A549 (cell line): Measurements from ENCODE around the gene GNB1L. TPM values are rescaled to one million over a fixed set of nuclear protein-coding genes. Genes with fewer than 3 reads are reported as not detected.

Experiments used
- ATAC-seq, 2 experiments: fragments of 200-7000 bp in 1 of 2; fragments of >200 bp in 1 of 2; cut with Nextera tagmentation in 1 of 2; cut with Tn5 transposase in 1 of 2; 3 replicates each; pipeline versions ENCODE4 v1.8.0 to v1.9.1; 2018 to 2020; ENCODE audit warnings: mild to moderate bottlenecking in 1 of 2, moderate library complexity in 1 of 2
- CTCF ChIA-PET: fragments of 300-600 bp; sonication (Branson Sonifier 250); formaldehyde crosslinking; extraction: SDS; loops from one replicate; lab custom pipeline; 2021; ENCODE audit warnings: antibody characterized with exemption, inconsistent platforms; lab: Yijun Ruan, JAX
- POLR2A ChIA-PET: fragments of 350-600 bp; formaldehyde crosslinking; extraction: SDS; loops from one replicate; lab custom pipeline; 2021; ENCODE audit warnings: antibody characterized with exemption, inconsistent platforms; lab: Yijun Ruan, JAX
- DNase-seq, 2 experiments: peaks; one replicate each; pipeline versions ENCODE4 v3.0.0 to v3.0.0-alpha.2; 2011 to 2016; ENCODE audit warnings: low read depth in 1 of 2, low spot score in 1 of 2
- FAIRE-seq: peaks from 2 replicates; lab custom pipeline; 2011; peaks lifted over from hg19 to GRCh38; lab: Jason Lieb, UNC
- H3K27ac ChIP-seq, 2 experiments: fragments of >200 bp; sonication (Bioruptor Twin); formaldehyde crosslinking; 3 replicates each; pipeline ENCODE4 v1.5.1; 2016 to 2017
- H3K4me1 ChIP-seq: fragments of >200 bp; sonication (Bioruptor Twin); formaldehyde crosslinking; 3 replicates; pipeline ENCODE4 v1.6.1; 2016
- H3K4me2 ChIP-seq: fragments of >200 bp; sonication (Bioruptor Twin); formaldehyde crosslinking; 3 replicates; pipeline ENCODE4 v1.6.1; 2016
- H3K4me3 ChIP-seq: fragments of >200 bp; sonication (Bioruptor Twin); formaldehyde crosslinking; 3 replicates; pipeline ENCODE4 v1.5.1; 2016
- H3K9me3 ChIP-seq: fragments of >200 bp; sonication (Bioruptor Twin); formaldehyde crosslinking; 3 replicates; pipeline ENCODE4 v1.6.1; 2016
- ATOH8 ChIP-seq: fragments of 250-450 bp; sonication (Bioruptor Pico); IDR thresholded peaks from 2 replicates; pipeline ENCODE4 v1.5.0; 2020; ENCODE audit warnings: low read depth, mild to moderate bottlenecking, moderate library complexity
- CBX2 ChIP-seq: fragments of 200-600 bp; sonication (generic); IDR thresholded peaks from 2 replicates; pipeline ENCODE4 v1.6.1; 2016; ENCODE audit warnings: low read depth, mild to moderate bottlenecking, borderline replicate concordance
- CHD4 ChIP-seq: fragments of 200-600 bp; sonication (generic); IDR thresholded peaks from 2 replicates; pipeline ENCODE4 v1.6.1; 2016; ENCODE audit warnings: antibody characterized with exemption, mild to moderate bottlenecking, borderline replicate concordance
- EHF ChIP-seq: fragments of 250-450 bp; sonication (Bioruptor Pico); IDR thresholded peaks from 2 replicates; pipeline ENCODE4 v1.5.0; 2020; ENCODE audit warnings: mild to moderate bottlenecking
- ELK1 ChIP-seq: fragments of 150-350 bp; IDR thresholded peaks from 2 replicates; pipeline ENCODE4 v1.6.1; 2014; ENCODE audit warnings: low read depth, mild to moderate bottlenecking, low read length
- EP300 ChIP-seq, 2 experiments: fragments of >200 bp; sonication (Bioruptor Twin); formaldehyde crosslinking; IDR thresholded peaks; 2 replicates in 1 of 2; 3 replicates in 1 of 2; pipeline ENCODE4 v1.6.1; 2016 to 2017
- ESRRA ChIP-seq: fragments of 150-350 bp; IDR thresholded peaks from 2 replicates; pipeline ENCODE4 v1.6.1; 2014; ENCODE audit warnings: mild to moderate bottlenecking, low read length, borderline replicate concordance
- FOSB ChIP-seq: fragments of 250-450 bp; sonication (Bioruptor Pico); IDR thresholded peaks from 2 replicates; pipeline ENCODE4 v1.5.0; 2020; ENCODE audit warnings: mild to moderate bottlenecking, moderate library complexity
- HDAC2 ChIP-seq: fragments of 200-600 bp; sonication (generic); IDR thresholded peaks from 2 replicates; pipeline ENCODE4 v1.6.1; 2016
- HES2 ChIP-seq: fragments of >200 bp; sonication (Bioruptor Twin); formaldehyde crosslinking; IDR thresholded peaks from 2 replicates; pipeline ENCODE4 v1.6.1; 2016
- JUN ChIP-seq, 2 experiments: fragments of >200 bp; sonication (Bioruptor Twin); formaldehyde crosslinking; IDR thresholded peaks; 2 replicates in 1 of 2; 3 replicates in 1 of 2; pipeline ENCODE4 v1.6.1; 2016 to 2017
- JUNB ChIP-seq: fragments of >200 bp; sonication (Bioruptor Twin); formaldehyde crosslinking; IDR thresholded peaks from 2 replicates; pipeline ENCODE4 v1.6.1; 2016
- KDM1A ChIP-seq: fragments of 200-600 bp; sonication (generic); IDR thresholded peaks from 2 replicates; pipeline ENCODE4 v1.6.1; 2016; ENCODE audit warnings: low read depth, mild to moderate bottlenecking
- POLR2AphosphoS2 ChIP-seq: conservative IDR thresholded peaks from 2 replicates; pipeline ENCODE4 v1.6.1; 2012; ENCODE audit warnings: low read length, improper control_type of control experiment, inconsistent platforms
- RAD21 ChIP-seq, 2 experiments: fragments of >200 bp in 1 of 2; sonication (Bioruptor Twin) in 1 of 2; formaldehyde crosslinking in 1 of 2; IDR thresholded peaks in 1 of 2; conservative IDR thresholded peaks in 1 of 2; 2 replicates in 1 of 2; 3 replicates in 1 of 2; pipeline ENCODE4 v1.6.1; 2012 to 2018; ENCODE audit warnings: inconsistent platforms in 1 of 2
- RCOR1 ChIP-seq: fragments of 150-350 bp; IDR thresholded peaks from 2 replicates; pipeline ENCODE4 v1.6.1; 2014; ENCODE audit warnings: antibody characterized with exemption, low read length, low read depth
- RFX5 ChIP-seq: fragments of 450-650 bp; IDR thresholded peaks from 2 replicates; pipeline ENCODE4 v1.7.1; 2014; ENCODE audit warnings: antibody characterized with exemption, mild to moderate bottlenecking, moderate library complexity
- RNF2 ChIP-seq: fragments of 200-600 bp; sonication (generic); IDR thresholded peaks from 2 replicates; pipeline ENCODE4 v1.6.1; 2016; ENCODE audit warnings: low read depth, mild to moderate bottlenecking, antibody characterized with exemption, moderate library complexity, borderline replicate concordance
- SREBF2 ChIP-seq: fragments of 450-650 bp; IDR thresholded peaks from 2 replicates; pipeline ENCODE4 v1.6.1; 2014; ENCODE audit warnings: mild to moderate bottlenecking, moderate library complexity
- TFCP2L1 ChIP-seq: fragments of 250-450 bp; sonication (Bioruptor Pico); IDR thresholded peaks from 2 replicates; pipeline ENCODE4 v1.5.0; 2021; ENCODE audit warnings: mild to moderate bottlenecking
- ZFP36 ChIP-seq: fragments of 450-650 bp; IDR thresholded peaks from 2 replicates; pipeline ENCODE4 v1.6.1; 2014; ENCODE audit warnings: borderline replicate concordance; ENCODE audit not compliant: partially characterized antibody
- ZSCAN20 ChIP-seq: fragments of 250-450 bp; sonication (Bioruptor Pico); IDR thresholded peaks from 2 replicates; pipeline ENCODE4 v1.8.0; 2022; ENCODE audit warnings: mild to moderate bottlenecking, moderate library complexity
- WGBS: methylation state at CpG from one replicate; pipeline ENCODE4 v1.1.6; 2017; ENCODE audit errors: missing lambda C conversion rate; 5-methylcytosine and 5-hydroxymethylcytosine counted together
- polyA plus RNA-seq, 4 experiments: library from polyadenylated mRNA; depleted of rRNA in 3 of 4; stranded (reverse); fragments of >200 nt; fragmentation: RNase III in 1 of 4; extraction: RNeasy Plus Mini Kit Qiagen cat#74134 plus additional on column Dnase treatment in 1 of 4; gene quantifications; 2 replicates in 3 of 4; 3 replicates in 1 of 4; pipeline ENCODE4 v1.2.3, GENCODE V29; 2011 to 2017
- TF ChIP-seq, protein P1 (sequence below): IDR thresholded peaks from 2 replicates; pipeline ENCODE4 v1.6.1; 2012

The GNB1L gene
- polyA plus RNA-seq, 2 of the 4 experiments (the other 2 are of a cell fraction), result 1.8 to 10.3 TPM

- no peak for TF ChIP-seq RAD21 (conservative IDR thresholded peaks at IDR 0.05 in 1 of 2, IDR thresholded peaks at IDR 0.05 in 1 of 2)
- TF ChIP-seq RFX5, result no peak
- no peak for TF ChIP-seq CHD4
- TF ChIP-seq JUNB, result no peak
- no peak for TF ChIP-seq RCOR1
- no peak for TF ChIP-seq RNF2
- no peak for TF ChIP-seq POLR2AphosphoS2
- TF ChIP-seq, all 56 proteins: peak for 0
Measured at GRCh38 chr22:19895160-19895849, 40.6 kb upstream of the GNB1L start (continued).

- H3K9me3 ChIP-seq, result no peaks in the 10 kb centered on the region
- ATAC-seq, result no peak
- no peak for DNase-seq
- no peak for TF ChIP-seq CBX2
- TF ChIP-seq SREBF2, result no peak
- no peak for TF ChIP-seq RAD21 (conservative IDR thresholded peaks at IDR 0.05 in 1 of 2, IDR thresholded peaks at IDR 0.05 in 1 of 2)
- TF ChIP-seq ATOH8, result no peak
- no peak for TF ChIP-seq ZSCAN20 (CRISPR knock-in tag)
- TF ChIP-seq, protein P1, sequence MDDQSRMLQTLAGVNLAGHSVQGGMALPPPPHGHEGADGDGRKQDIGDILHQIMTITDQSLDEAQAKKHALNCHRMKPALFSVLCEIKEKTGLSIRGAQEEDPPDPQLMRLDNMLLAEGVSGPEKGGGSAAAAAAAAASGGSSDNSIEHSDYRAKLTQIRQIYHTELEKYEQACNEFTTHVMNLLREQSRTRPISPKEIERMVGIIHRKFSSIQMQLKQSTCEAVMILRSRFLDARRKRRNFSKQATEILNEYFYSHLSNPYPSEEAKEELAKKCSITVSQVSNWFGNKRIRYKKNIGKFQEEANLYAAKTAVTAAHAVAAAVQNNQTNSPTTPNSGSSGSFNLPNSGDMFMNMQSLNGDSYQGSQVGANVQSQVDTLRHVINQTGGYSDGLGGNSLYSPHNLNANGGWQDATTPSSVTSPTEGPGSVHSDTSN, result no peak
- TF ChIP-seq EHF, result no peak
- TF ChIP-seq ESRRA, result no peak
- no peak for TF ChIP-seq POLR2AphosphoS2
- no peak for TF ChIP-seq EP300 (IDR thresholded peaks at IDR 0.05)
- TF ChIP-seq ZFP36, result no peak
- no peak for TF ChIP-seq KDM1A
- no peak for TF ChIP-seq FOSB
- no peak for TF ChIP-seq ELK1
- TF ChIP-seq HDAC2, result no peak
- ChIA-PET POLR2A (no interaction called here), CTCF (interaction anchor here (1.0 to 2.2 kb wide), 2 partner anchors 12 to 163 kb away, joined by 3 to 9 read pairs; no protein-coding TSS in a partner anchor)
- H3K4me1 ChIP-seq, result peaks cover 14% of the 10 kb centered on the region
- H3K27ac ChIP-seq, result no peak overlapping the region
- WGBS, result 67% methylated on average over 3 of the region's 15 CpGs
- H3K4me2 ChIP-seq, result no peak overlapping the region
- no peak overlapping the region for H3K4me3 ChIP-seq
- no peak for FAIRE-seq
Measured at GRCh38 chr22:19893363-19893762, 38.7 kb upstream of the GNB1L start.

DNA sequence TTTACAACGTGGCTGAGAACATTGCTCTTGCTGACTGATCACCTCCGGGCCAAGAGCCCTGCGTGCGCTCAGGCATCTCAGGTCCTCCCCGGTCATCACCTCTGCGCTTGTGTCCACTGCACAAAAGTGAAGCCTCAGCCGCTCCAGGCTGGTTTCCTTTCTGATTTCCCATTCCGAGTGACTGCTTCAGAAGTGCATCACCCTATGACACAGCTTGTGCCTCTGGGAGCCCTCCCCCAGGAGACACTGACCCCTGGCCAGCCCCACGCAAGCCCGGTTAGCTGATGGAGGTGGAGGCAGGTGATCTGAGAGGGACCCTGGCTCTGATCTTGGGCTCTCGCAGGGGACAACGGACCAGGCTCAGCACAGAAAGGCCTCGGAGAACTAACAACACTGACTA lies 38.3 kb upstream of the GNB1L start:
- Histone ChIP-seq H3K27ac (no peak overlapping the region), H3K9me3 (no peaks in the 10 kb centered on the region), H3K4me2 (no peak overlapping the region), H3K4me3 (no peak overlapping the region), H3K4me1 (peaks cover 14% of the 10 kb centered on the region)
- ChIA-PET POLR2A (no interaction called here), CTCF (interaction anchor here (1.0 to 2.2 kb wide), 2 partner anchors 11 to 162 kb away, joined by 3 to 9 read pairs; no protein-coding TSS in a partner anchor)
- no peak for TF ChIP-seq RFX5
- no peak for TF ChIP-seq JUN (IDR thresholded peaks at IDR 0.05)
- no peak for TF ChIP-seq TFCP2L1 (CRISPR knock-in tag)
- no peak for TF ChIP-seq HES2
- no peak for TF ChIP-seq KDM1A
- TF ChIP-seq ZSCAN20 (CRISPR knock-in tag), result no peak
- TF ChIP-seq EHF, result no peak
- no peak for TF ChIP-seq ZFP36
- DNase-seq (no peak), ATAC-seq (no peak), FAIRE-seq (no peak)
- WGBS, result 85% methylated on average over 13 of the region's 13 CpGs
